ENCODE results near the gene MEIS2. TPM values are rescaled to one million over a fixed set of nuclear protein-coding genes. Genes with fewer than 3 reads are reported as not detected.
A peak's percentile ranks its signal among the peaks of the same experiment; 100 is the strongest.

MEIS2 gene
- total RNA-seq, 6 experiments from 2014 or later: 31.8 to 48.0 (median 42.8) TPM

- Mint-ChIP-seq H3K36me3 (ENCODE audit: low read depth) (peaks cover 7% of the 10 kb centered on the region), H3K9me3 (no peaks in the 10 kb centered on the region), H3K4me1 (ENCODE audit: low read depth) (peaks cover 51% of the 10 kb centered on the region), H3K27ac (no peak overlapping the region), H3K4me3 (no peak overlapping the region), H3K27me3 (ENCODE audit: insufficient read depth) (no peaks in the 10 kb centered on the region; the same call in 1 of the 2 replicates)
- TF ChIP-seq CTCF (IDR thresholded peaks at IDR 0.05): no peak
- DNase-seq: no peak
Measured at GRCh38 chr15:36959746-36960145, 140.6 kb downstream of the MEIS2 start.

DNA sequence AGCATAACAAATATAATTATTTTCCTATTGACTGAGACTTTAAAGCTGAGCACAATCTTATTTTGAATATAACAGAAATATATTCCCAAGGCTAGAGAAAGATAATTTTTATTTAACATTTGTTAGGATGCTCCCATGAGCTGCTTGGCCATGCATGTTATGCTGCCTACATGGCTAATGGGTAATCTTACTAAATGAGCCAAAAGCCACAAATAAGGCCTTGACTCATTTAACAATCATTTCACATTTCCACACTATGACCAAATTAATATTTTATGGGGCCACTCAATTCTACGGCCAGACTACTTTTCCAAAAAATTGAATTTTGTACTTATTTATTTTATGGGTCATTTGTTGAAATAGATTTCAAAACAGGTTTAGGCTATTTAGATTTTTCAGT lies 141.7 kb downstream of the MEIS2 start:
- peaks cover 4% of the 10 kb centered on the region for H3K36me3 Mint-ChIP-seq (ENCODE audit: low read depth)
- no peaks in the 10 kb centered on the region for H3K9me3 Mint-ChIP-seq
- peaks cover 59% of the 10 kb centered on the region for H3K4me1 Mint-ChIP-seq (ENCODE audit: low read depth)
- no peak for DNase-seq
- no peak overlapping the region for H3K4me3 Mint-ChIP-seq
- no peak for TF ChIP-seq CTCF (IDR thresholded peaks at IDR 0.05)
- no peak overlapping the region for H3K27ac Mint-ChIP-seq
- H3K27me3 Mint-ChIP-seq (ENCODE audit: insufficient read depth): no peaks in the 10 kb centered on the region; the same call in 1 of the 2 replicates

DNA sequence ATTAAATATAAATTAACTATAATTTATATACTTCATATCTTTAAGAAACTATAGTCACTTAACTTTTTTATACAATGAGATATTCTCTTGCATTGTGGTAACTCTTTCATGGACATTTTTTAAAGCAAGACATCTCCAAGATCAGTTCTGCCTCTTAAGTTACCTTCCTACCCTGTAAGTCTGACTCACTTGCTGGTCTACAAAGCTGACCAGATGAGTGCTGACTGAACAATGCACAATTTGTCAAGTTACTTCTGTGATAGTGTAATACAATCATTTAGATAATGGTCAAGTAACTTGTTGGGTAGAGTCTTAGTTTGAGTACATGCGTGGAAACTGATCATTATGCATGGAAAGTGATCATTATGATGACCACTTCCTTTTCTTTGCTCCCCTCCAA lies 145.9 kb downstream of the MEIS2 start:
- Mint-ChIP-seq H3K4me3 (no peak overlapping the region), H3K27ac (no peak overlapping the region), H3K36me3 (ENCODE audit: low read depth) (peaks cover 9% of the 10 kb centered on the region), H3K27me3 (ENCODE audit: insufficient read depth) (no peaks in the 10 kb centered on the region; the same call in 1 of the 2 replicates), H3K9me3 (no peaks in the 10 kb centered on the region), H3K4me1 (ENCODE audit: low read depth) (peaks cover 70% of the 10 kb centered on the region)
- peak; percentile 20 for DNase-seq
- no peak for TF ChIP-seq CTCF (IDR thresholded peaks at IDR 0.05)

DNA sequence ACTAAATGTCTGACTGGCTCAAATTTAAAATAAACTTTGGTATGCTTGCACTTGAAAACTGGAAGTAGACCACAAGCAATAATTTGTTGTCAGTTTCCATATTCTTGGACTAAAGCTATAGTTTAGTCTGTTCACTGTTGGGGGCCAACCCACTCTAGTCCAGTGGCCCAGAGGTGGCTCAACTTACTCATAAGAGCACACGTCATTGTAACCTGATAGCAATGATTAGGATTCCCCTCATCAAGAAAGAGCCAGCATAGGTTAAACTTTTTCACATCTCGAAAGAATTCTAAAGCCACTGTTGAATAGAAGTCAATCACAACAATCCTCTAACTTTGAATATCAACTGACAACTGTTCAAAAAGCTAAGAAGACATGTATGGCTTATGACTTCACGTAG lies 147.0 kb downstream of the MEIS2 start:
- DNase-seq: no peak
- Mint-ChIP-seq H3K4me3 (no peak overlapping the region), H3K27ac (no peak overlapping the region), H3K4me1 (ENCODE audit: low read depth) (peaks cover 58% of the 10 kb centered on the region), H3K36me3 (ENCODE audit: low read depth) (peaks cover 7% of the 10 kb centered on the region), H3K9me3 (no peaks in the 10 kb centered on the region), H3K27me3 (ENCODE audit: insufficient read depth) (no peaks in the 10 kb centered on the region)
- TF ChIP-seq CTCF (IDR thresholded peaks at IDR 0.05): no peak

DNA sequence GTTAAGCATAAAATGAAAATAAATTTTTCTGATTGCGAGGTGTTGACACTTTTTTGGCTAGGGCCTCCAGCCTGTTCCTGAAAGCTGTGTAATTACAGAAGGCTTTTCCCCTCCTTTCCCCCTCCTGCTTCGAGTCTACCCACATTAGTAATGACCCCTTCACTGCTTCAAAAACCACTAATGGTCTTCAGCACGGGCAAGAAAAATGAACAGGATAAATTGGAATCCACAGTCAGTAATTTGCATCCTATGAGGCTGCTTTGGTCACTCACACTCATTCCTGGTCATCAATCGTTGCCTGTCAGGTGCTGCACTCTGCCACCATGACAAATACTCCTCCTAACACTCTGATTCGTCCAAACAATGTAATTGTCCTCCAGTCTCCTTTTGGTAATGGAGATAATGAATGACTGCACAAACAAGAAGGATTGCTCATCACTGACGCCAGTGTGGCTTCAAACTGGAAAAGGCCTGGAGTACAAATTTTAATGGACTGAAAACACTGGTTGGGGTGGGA lies 148.6 kb downstream of the MEIS2 start:
- TF ChIP-seq CTCF (IDR thresholded peaks at IDR 0.05): no peak
- Mint-ChIP-seq H3K36me3 (ENCODE audit: low read depth) (peaks cover 22% of the 10 kb centered on the region), H3K27me3 (ENCODE audit: insufficient read depth) (no peaks in the 10 kb centered on the region), H3K4me1 (ENCODE audit: low read depth) (peaks cover 47% of the 10 kb centered on the region), H3K4me3 (peak overlapping the region; percentile 65), H3K27ac (peak overlapping the region; percentile 78), H3K9me3 (no peaks in the 10 kb centered on the region)
- peak; percentile 91 for DNase-seq

- peaks cover 44% of the 10 kb centered on the region for H3K4me1 Mint-ChIP-seq (ENCODE audit: low read depth)
- H3K4me3 Mint-ChIP-seq: no peak overlapping the region
- DNase-seq: no peak
- no peaks in the 10 kb centered on the region for H3K9me3 Mint-ChIP-seq
- no peak overlapping the region; the same call in 1 of the 2 replicates for H3K27ac Mint-ChIP-seq
- no peak for TF ChIP-seq CTCF (IDR thresholded peaks at IDR 0.05)
- H3K36me3 Mint-ChIP-seq (ENCODE audit: low read depth): peaks cover 33% of the 10 kb centered on the region
- no peaks in the 10 kb centered on the region for H3K27me3 Mint-ChIP-seq (ENCODE audit: insufficient read depth)
Measured at GRCh38 chr15:36950371-36950770, 150.0 kb downstream of the MEIS2 start.

All from HFFc6 (cell line).